Measurements from ENCODE around the gene EYS. TPM values are rescaled to one million over a fixed set of nuclear protein-coding genes. Genes with fewer than 3 reads are reported as not detected.

The EYS gene
- polyA plus RNA-seq, 1 experiment: not detected

- POLR2A ChIA-PET: no interaction called here
- H3K36me3 ChIP-seq (ENCODE audit: control insufficient read depth, insufficient read depth, low read length): no peaks in the 10 kb centered on the region
- DNase-seq (ENCODE audit: low read depth): no peak
- no peak for TF ChIP-seq CTCF (IDR thresholded peaks at IDR 0.05; ENCODE audit: insufficient read depth, low read depth, low read length)
- CTCF ChIA-PET: no interaction called here
- no peaks in the 10 kb centered on the region for H3K27me3 ChIP-seq (ENCODE audit: control insufficient read depth, insufficient read depth, low read length)
- H3K4me3 ChIP-seq (ENCODE audit: low read depth, low read length): no peak overlapping the region
Measured at GRCh38 chr6:64736421-64736950, 970.5 kb downstream of the EYS start.

- CTCF ChIA-PET: no interaction called here
- no peak for DNase-seq (ENCODE audit: low read depth)
- H3K27me3 ChIP-seq (ENCODE audit: control insufficient read depth, insufficient read depth, low read length): no peaks in the 10 kb centered on the region
- POLR2A ChIA-PET: no interaction called here
- TF ChIP-seq CTCF (IDR thresholded peaks at IDR 0.05; ENCODE audit: insufficient read depth, low read depth, low read length): no peak
- H3K4me3 ChIP-seq (ENCODE audit: low read depth, low read length): no peak overlapping the region
- H3K36me3 ChIP-seq (ENCODE audit: control insufficient read depth, insufficient read depth, low read length): no peaks in the 10 kb centered on the region
Measured at GRCh38 chr6:64733433-64733832, 973.6 kb downstream of the EYS start.

GRCh38 chr6:64732888-64733287, 974.1 kb downstream of the EYS start:
- ChIA-PET POLR2A (no interaction called here), CTCF (no interaction called here)
- TF ChIP-seq CTCF (IDR thresholded peaks at IDR 0.05; ENCODE audit: insufficient read depth, low read depth, low read length): no peak
- no peak for DNase-seq (ENCODE audit: low read depth)
- Histone ChIP-seq H3K27me3 (ENCODE audit: control insufficient read depth, insufficient read depth, low read length) (no peaks in the 10 kb centered on the region), H3K36me3 (ENCODE audit: control insufficient read depth, insufficient read depth, low read length) (no peaks in the 10 kb centered on the region), H3K4me3 (ENCODE audit: low read depth, low read length) (no peak overlapping the region)

- ChIA-PET POLR2A (no interaction called here), CTCF (no interaction called here)
- Histone ChIP-seq H3K4me3 (ENCODE audit: low read depth, low read length) (no peak overlapping the region), H3K27me3 (ENCODE audit: control insufficient read depth, insufficient read depth, low read length) (no peaks in the 10 kb centered on the region), H3K36me3 (ENCODE audit: control insufficient read depth, insufficient read depth, low read length) (no peaks in the 10 kb centered on the region)
- TF ChIP-seq CTCF (IDR thresholded peaks at IDR 0.05; ENCODE audit: insufficient read depth, low read depth, low read length): no peak
- DNase-seq (ENCODE audit: low read depth): no peak
Measured at GRCh38 chr6:64729522-64729921, 977.5 kb downstream of the EYS start.

GRCh38 chr6:64727075-64727474, 980.0 kb downstream of the EYS start:
- H3K36me3 ChIP-seq (ENCODE audit: control insufficient read depth, insufficient read depth, low read length): no peaks in the 10 kb centered on the region
- TF ChIP-seq CTCF (IDR thresholded peaks at IDR 0.05; ENCODE audit: insufficient read depth, low read depth, low read length): no peak
- CTCF ChIA-PET: no interaction called here
- POLR2A ChIA-PET: no interaction called here
- no peak overlapping the region for H3K4me3 ChIP-seq (ENCODE audit: low read depth, low read length)
- DNase-seq (ENCODE audit: low read depth): no peak
- no peaks in the 10 kb centered on the region for H3K27me3 ChIP-seq (ENCODE audit: control insufficient read depth, insufficient read depth, low read length)
